Measurements from ENCODE around the gene C20orf173.

DNA sequence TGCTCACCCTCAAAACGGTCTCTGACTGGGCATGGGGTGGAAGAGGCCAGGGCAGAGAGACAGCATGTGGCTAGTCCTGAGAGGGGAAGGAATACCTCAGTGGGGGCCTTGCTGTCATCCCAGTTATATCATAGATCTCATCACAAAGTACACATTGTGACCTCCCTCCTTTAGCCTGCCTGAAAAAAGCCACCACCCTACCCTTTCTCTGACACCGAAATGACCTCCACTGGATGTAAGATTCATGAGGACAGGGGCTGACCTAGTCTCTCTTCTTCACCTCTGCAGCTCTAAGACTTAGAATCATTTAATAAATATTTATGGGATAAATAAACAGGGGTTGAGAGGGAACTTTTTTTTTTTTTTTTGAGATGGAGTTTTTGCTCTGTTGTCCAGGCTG lies at the start of gene C20orf173:
- TF ChIP-seq YY1 (IDR thresholded peaks at IDR 0.05; ENCODE audit: insufficient read depth, insufficient read length) = no peak
- TF ChIP-seq SUZ12 (IDR thresholded peaks at IDR 0.05; ENCODE audit: extremely low read depth, insufficient read depth, insufficient read length) = no peak
- TF ChIP-seq ZNF274 (IDR thresholded peaks at IDR 0.05; ENCODE audit: low read depth, low read length) = no peak

Data from NT2/D1 (cell line).